GM18858 (cell line): ENCODE measurements around the gene NCBP3.
"Not testable (repeated sequence)": the region's sequence is repeated elsewhere in the genome, so short reads cannot be mapped to it uniquely, and the experiment has no call there.

Experiments
- ATAC-seq: cut with Tn5 transposase; IDR thresholded peaks from one replicate; pipeline ENCODE4 v1.9.1; 2021; ENCODE audit not compliant: unreplicated experiment

The NCBP3 gene

GRCh38 chr17:3848229-3848835 is 2.3 kb upstream of the NCBP3 start:
- no peak for ATAC-seq

- no peak for ATAC-seq
These were observed 1.2 kb upstream of the NCBP3 start for GRCh38 chr17:3847165-3847670.

DNA sequence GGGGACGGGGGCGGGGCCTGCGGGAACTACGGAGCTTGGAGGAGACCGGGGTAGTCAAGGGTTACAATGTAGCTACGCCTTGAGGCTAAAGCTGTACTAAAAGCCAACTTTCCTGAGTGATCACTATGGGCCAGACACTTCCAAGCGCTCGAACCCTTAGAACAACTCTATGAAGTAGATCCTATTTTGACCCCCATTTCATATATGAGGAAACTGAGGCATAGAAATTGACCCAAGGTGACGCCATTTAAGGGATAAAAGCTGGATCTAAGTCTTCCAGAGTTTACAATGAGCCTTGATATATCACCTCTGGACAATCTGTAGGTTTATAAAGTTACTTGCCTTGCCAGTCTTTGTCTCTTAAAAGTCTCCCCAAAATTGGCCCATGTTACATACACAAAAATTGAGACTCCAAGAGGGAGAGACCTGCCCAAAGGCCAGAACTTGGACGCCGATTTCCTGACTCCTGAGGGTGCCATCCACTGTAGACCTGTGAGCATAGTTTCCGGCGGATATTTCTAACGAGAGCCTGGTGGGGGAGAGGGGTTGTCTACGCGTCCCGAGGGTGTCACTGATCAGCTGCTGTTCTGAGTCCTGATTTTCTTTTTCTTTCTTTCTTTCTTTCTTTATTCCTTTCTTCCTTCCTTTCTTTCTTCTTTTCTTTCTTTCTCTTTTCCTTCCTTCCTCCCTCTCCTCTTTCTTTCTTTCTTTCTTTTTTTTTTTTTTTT is 555 bp upstream of the NCBP3 start:
- ATAC-seq, result no peak

DNA sequence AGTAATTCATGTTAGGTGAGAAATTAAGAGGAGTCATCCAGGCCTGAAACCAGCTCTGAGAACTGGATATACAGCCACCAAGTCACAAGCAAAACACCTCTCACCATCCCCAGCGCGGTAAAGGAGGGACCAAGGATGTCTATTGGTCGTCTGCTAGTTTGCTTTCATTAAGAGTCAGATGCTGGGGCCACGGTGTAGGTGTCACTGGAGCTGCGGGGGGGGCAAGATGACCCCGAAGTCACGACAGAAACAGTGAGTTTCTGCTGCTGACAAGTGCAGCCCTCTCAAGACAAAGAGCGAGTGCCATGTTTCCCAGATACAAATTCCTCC is 790 bp downstream of the NCBP3 start:
- ATAC-seq, result no peak

DNA sequence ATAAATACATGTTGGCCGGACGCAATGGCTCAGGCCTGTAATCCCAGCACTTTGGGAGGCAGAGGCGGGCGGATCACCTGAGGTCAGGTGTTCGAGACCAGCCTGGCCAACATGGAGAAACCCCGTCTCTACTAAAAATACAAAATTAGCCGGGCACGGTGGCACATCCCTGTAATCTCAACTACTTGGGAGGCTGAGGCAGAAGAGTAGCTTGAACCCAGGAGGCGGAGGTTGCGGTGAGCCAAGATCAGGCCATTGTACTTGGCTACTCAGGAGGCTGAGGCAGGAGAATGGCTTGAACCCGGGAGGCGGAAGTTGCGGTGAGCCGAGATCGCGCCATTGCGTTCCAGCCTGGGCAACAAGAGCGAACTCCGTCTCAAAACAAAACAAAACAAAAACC is 1.5 kb downstream of the NCBP3 start:
- not testable (repeated sequence) for ATAC-seq

GRCh38 chr17:3843935-3844516 is 2.0 kb downstream of the NCBP3 start:
- ATAC-seq, result no peak

DNA sequence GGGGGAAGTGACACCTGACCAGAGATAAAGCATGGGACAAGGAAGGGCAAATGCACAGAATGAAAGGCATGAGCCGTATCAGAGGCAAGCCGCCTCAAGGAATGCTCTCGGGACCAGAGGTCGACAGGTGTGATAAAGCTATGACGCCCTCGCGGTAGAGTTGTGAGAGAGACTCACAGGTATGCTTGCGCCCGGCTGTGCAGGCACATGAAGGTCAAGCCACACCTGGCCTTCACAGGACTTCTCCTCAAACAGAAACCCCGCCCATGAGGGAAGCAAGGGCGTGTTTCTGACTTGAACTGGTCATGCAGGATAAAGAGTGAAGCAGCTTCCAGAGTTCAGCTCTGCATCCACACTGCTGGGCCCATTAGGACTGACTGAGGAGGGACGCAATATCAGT is 7.8 kb downstream of the NCBP3 start:
- ATAC-seq, result no peak

DNA sequence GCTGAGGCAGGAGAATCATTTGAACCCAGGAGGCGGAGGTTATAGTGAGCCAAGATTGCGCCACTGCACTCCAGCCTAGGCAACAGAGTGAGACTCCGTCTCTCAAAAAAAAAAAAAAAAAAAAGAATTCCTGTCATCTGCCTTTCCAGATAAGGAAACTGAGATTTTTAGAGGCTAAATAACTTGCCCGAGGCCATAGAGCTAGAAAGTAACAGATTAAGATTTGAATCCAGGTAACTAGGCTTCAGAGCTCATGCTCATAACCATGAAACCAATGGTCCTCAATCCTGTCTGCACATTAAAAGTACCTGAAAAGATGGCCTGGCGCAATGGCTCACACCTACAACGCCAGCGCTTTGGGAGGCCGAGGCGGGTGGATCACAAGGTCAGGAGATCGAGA is 9.5 kb downstream of the NCBP3 start:
- no peak for ATAC-seq

DNA sequence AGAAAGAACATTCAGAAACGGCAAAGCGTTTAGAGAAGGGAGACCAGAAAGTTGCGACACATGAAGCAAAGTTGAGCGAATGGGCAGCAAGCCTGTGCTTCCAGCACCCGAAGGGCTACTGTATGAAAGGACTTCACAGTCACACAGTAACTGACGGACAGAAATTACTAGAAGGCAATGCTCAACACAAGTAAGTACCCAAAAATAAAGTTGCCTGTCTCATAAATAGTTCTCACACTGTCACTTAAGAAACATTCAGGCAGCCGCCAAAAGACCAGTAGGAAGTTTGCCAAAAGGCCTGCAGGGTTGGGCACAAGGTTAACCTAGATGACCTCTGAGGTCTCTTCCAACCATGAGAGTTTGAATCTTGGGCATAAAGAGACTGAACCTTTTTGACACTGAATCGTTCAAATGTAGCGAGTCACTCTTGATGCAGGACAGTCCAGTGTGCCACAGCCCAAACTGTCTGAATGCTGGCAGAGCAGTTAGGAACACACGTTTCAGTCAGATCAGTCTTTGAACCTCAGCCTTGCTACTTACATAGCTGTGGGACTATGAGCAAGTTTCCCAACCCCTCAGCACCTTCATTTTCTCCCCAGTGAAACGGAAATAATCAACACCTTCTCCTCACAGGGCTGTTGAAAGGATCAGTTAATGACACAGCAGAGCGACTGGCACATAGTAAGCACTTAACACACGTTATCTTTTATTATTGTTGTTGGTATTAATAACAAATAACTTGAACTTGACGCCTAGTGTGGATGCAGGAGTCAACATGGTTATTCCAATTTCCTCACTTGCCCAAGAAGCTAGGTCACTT is 10.4 kb downstream of the NCBP3 start:
- ATAC-seq, result no peak

DNA sequence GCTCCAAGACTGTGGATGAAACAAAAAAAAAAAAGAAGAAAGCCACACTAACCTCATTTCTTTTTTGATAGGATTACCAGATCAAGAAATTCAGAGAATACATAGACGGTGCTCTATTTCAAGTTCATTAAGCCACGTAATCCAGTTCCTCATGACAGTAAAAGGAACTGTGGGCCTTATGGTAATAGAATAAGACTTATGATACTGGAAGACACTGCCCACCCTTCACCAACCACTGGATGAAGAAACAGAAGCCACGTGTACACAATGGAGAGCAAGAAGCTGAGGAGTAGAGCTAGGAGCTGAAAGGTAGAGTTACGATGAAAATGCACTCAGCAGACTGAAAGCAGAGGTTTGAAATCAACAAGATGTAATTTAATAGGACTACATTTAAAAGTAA is 11.2 kb downstream of the NCBP3 start:
- no peak for ATAC-seq

DNA sequence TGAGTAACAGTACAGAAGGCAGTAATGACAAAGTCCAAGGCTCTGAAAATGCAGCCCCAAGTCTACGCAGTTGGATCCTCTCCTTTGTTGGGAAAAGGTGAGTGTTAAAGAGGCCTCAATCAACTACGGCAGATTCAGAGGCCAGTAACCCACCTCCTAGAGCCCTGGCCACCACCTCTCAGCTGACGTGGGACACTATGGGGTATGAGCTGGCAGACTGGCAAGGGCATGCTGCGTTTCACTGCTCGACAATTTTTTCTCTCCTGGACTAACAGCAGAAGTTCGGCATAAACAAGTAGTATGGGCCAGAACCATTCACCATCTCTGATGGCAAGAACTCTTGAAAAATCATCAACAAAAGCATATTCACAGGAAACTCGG is 17.2 kb downstream of the NCBP3 start:
- ATAC-seq, result no peak

GRCh38 chr17:3828151-3828851 is 17.7 kb downstream of the NCBP3 start:
- ATAC-seq, result no peak

- ATAC-seq, result no peak
These were observed 18.8 kb downstream of the NCBP3 start for GRCh38 chr17:3827124-3827773.

DNA sequence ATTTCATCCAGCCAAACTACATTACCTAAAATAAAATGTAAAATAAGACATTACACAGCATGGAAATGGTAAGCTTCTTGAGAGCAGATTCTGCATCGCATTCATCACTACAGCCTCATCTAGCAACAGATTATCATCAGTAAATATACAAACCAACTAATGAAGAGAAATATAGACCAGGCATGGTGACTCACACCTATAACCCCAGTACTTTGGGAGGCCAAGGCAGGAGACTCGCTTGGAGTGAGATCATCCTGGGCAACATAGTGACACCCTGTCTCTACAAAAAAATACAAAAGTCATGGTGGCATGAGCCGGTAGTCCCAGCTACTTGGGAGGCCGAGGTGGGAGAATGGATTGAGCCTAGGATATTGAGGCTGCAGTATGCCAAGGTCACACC is 19.9 kb downstream of the NCBP3 start:
- ATAC-seq, result no peak

- ATAC-seq, result no peak
These were observed 24.9 kb downstream of the NCBP3 start for GRCh38 chr17:3821101-3821500.

- no peak for ATAC-seq
These were observed 27.3 kb downstream of the NCBP3 start for GRCh38 chr17:3818786-3819185.

DNA sequence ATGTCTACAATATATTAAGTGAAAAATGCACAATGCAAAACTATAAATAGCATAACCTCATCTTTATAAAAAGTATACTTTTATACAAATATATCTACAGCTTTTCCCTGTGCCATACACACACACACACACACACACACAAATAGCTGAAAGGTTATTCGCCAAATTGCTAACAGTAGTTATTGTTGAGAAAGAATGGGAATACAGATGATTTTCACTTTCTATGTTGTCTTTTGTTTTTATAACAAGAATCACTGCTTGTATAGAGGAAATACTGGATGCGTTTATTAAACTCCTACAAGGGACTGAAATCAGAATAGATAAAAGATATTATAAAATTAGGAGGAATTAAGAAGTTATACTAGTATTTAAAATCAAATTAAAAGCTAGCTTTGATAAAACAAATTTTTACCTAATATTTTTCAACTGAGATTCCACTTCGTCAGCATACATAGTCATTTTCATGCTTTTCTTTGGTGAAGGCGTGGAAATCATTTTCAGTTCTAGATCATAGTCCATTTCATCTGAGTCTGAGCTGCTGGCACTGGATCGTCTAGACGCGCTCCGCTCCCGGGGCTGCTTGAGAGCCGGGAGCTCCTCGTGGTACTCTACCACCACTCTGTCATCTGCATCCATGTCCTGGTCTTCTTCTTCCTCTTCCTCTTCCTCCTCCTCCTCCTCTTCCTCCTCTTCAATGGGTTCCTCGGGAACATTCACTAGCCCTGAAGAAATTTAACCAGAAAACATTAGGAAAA is 28.0 kb downstream of the NCBP3 start:
- no peak for ATAC-seq

GRCh38 chr17:3815925-3816324 is 30.1 kb downstream of the NCBP3 start:
- no peak for ATAC-seq

- ATAC-seq, result no peak
These were observed 30.9 kb downstream of the NCBP3 start for GRCh38 chr17:3815122-3815521.

GRCh38 chr17:3814361-3814760 is 31.7 kb downstream of the NCBP3 start:
- no peak for ATAC-seq
